Parathyroid adenoma (tissue), 2 donors: Measurements from ENCODE around the gene RASL11A.

ENCODE experiments used
- H2AFZ ChIP-seq: fragments of 300-600 bp; sonication (generic); one replicate; pipeline ENCODE4 v1.7.0; 2017; ENCODE audit warnings: antibody characterized with exemption, mild to moderate bottlenecking
- H3K27ac ChIP-seq: fragments of 300-600 bp; sonication (generic); one replicate; pipeline ENCODE4 v1.7.0; 2017
- H3K27me3 ChIP-seq: fragments of 300-600 bp; sonication (generic); one replicate; pipeline ENCODE4 v1.7.0; 2017; ENCODE audit warnings: low read length; ENCODE audit not compliant: control insufficient read depth, insufficient read depth
- H3K36me3 ChIP-seq: fragments of 300-600 bp; sonication (generic); one replicate; pipeline ENCODE4 v1.7.0; 2017; ENCODE audit warnings: low read length; ENCODE audit not compliant: control insufficient read depth, insufficient read depth
- H3K4me1 ChIP-seq: fragments of 300-600 bp; sonication (generic); one replicate; pipeline ENCODE4 v1.7.0; 2017; ENCODE audit warnings: control low read depth
- H3K4me2 ChIP-seq: fragments of 300-600 bp; sonication (generic); one replicate; pipeline ENCODE4 v1.7.0; 2017; ENCODE audit warnings: low read length
- H3K4me3 ChIP-seq: fragments of 300-600 bp; sonication (generic); one replicate; pipeline ENCODE4 v1.7.0; 2017; ENCODE audit warnings: low read depth, low read length
- H3K79me2 ChIP-seq: fragments of 300-600 bp; sonication (generic); one replicate; pipeline ENCODE4 v1.7.0; 2017; ENCODE audit warnings: control low read depth
- H3K9ac ChIP-seq: fragments of 300-600 bp; sonication (generic); one replicate; pipeline ENCODE4 v1.7.0; 2017; ENCODE audit warnings: mild to moderate bottlenecking
- H3K9me3 ChIP-seq: fragments of 300-600 bp; sonication (generic); one replicate; pipeline ENCODE4 v1.7.0; 2017; ENCODE audit warnings: low read length; ENCODE audit not compliant: control insufficient read depth
- CTCF ChIP-seq: fragments of 300-600 bp; sonication (generic); IDR thresholded peaks from one replicate; pipeline ENCODE4 v1.7.0; 2017; ENCODE audit warnings: antibody characterized with exemption, mild to moderate bottlenecking
- donor health status: primary hyperparathyroidism.

The RASL11A gene

GRCh38 chr13:27273658-27274425 is 3.2 kb downstream of the RASL11A start:
- H3K27ac ChIP-seq = no peak overlapping the region

GRCh38 chr13:27274631-27275030 is 4.0 kb downstream of the RASL11A start:
- TF ChIP-seq CTCF = no peak
- no peak overlapping the region for H3K27ac ChIP-seq

More at GRCh38 chr13:27273658-27274425, 3.2 kb downstream of the RASL11A start:
- H2AFZ ChIP-seq = no peak overlapping the region
- H3K36me3 ChIP-seq = no peaks in the 10 kb centered on the region
- H3K9ac ChIP-seq = no peak overlapping the region
- H3K4me3 ChIP-seq = no peak overlapping the region
- no peaks in the 10 kb centered on the region for H3K27me3 ChIP-seq
- no peaks in the 10 kb centered on the region for H3K4me1 ChIP-seq
- no peaks in the 10 kb centered on the region for H3K9me3 ChIP-seq
- H3K79me2 ChIP-seq = no peaks in the 10 kb centered on the region
- TF ChIP-seq CTCF = no peak
- no peak overlapping the region for H3K4me2 ChIP-seq

DNA sequence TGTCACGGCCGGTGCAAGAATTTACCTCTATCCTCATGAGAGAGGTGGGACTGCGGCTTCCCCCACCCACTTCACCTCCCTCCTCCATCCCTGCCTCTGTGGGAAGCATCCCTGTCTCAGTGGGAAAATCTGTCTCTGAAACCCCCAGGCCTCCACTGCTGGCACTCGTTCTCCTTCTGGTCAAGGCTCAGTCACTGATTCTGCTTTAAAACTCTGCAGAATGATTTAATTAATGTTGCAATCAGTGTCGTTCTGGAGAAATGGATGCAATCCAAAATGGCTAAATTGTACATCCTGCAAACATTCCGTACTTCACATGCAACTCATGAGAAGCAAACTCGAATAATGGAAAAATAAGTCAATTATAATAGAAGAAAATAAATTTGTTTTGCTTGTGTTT is 5.6 kb downstream of the RASL11A start:
- Histone ChIP-seq H3K27me3 (no peaks in the 10 kb centered on the region), H3K27ac (no peak overlapping the region), H3K4me2 (no peak overlapping the region), H3K79me2 (no peaks in the 10 kb centered on the region), H3K9me3 (no peaks in the 10 kb centered on the region), H3K9ac (no peak overlapping the region), H3K36me3 (no peaks in the 10 kb centered on the region), H2AFZ (no peak overlapping the region), H3K4me3 (no peak overlapping the region), H3K4me1 (no peaks in the 10 kb centered on the region)
- TF ChIP-seq CTCF = no peak

More at GRCh38 chr13:27274631-27275030, 4.0 kb downstream of the RASL11A start:
- H3K27me3 ChIP-seq = no peaks in the 10 kb centered on the region
- no peaks in the 10 kb centered on the region for H3K79me2 ChIP-seq
- no peaks in the 10 kb centered on the region for H3K36me3 ChIP-seq
- no peaks in the 10 kb centered on the region for H3K9me3 ChIP-seq
- no peak overlapping the region for H3K9ac ChIP-seq
- no peak overlapping the region for H3K4me2 ChIP-seq
- H2AFZ ChIP-seq = no peak overlapping the region
- no peak overlapping the region for H3K4me3 ChIP-seq
- H3K4me1 ChIP-seq = no peaks in the 10 kb centered on the region

GRCh38 chr13:27279506-27279905 is 8.9 kb downstream of the RASL11A start:
- no peaks in the 10 kb centered on the region for H3K27me3 ChIP-seq
- TF ChIP-seq CTCF = no peak
- H3K4me3 ChIP-seq = no peak overlapping the region
- H3K9me3 ChIP-seq = no peaks in the 10 kb centered on the region
- no peaks in the 10 kb centered on the region for H3K36me3 ChIP-seq
- no peak overlapping the region for H3K9ac ChIP-seq
- H2AFZ ChIP-seq = no peak overlapping the region
- no peaks in the 10 kb centered on the region for H3K4me1 ChIP-seq
- H3K79me2 ChIP-seq = no peaks in the 10 kb centered on the region
- no peak overlapping the region for H3K27ac ChIP-seq
- no peak overlapping the region for H3K4me2 ChIP-seq
